Fibroblast of pulmonary artery (primary cell): ENCODE results near the gene ANTXR2.

Experiments used
- DNase-seq: peaks from one replicate; pipeline ENCODE4 v3.0.0-alpha.2; 2010; ENCODE audit warnings: low read depth
- H3K4me3 ChIP-seq: replicated peaks from 2 replicates; pipeline ENCODE4 v1.5.1; 2011; ENCODE audit warnings: low read depth, mild to moderate bottlenecking, control low read depth, low read length, moderate library complexity
- TF ChIP-seq, protein P1 (sequence below): IDR thresholded peaks from 2 replicates; pipeline ENCODE4 v1.5.1; 2011; ENCODE audit warnings: mild to moderate bottlenecking, control low read depth, low read length, inconsistent platforms; ENCODE audit errors: missing control alignments

The ANTXR2 gene

DNA sequence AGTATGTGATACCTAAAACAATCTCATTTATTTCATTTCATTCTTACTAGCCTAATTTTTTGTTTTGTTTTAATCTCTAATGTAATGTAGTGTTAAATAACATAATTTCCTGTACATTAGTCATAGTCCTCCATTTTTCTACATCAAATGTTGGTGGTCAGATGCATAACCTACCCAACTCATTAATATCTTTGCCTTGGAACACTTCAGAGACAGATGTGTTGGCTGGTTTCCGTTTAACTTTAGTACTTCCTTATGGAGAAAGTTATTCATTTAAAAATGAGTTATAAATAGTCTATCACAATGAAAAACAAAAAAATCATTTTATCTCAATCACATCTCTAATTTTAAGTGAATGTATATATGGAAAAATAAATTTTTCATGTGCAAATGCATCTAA, 190.2 kb downstream of the ANTXR2 start:
- DNase-seq: no peak
- TF ChIP-seq, protein P1, sequence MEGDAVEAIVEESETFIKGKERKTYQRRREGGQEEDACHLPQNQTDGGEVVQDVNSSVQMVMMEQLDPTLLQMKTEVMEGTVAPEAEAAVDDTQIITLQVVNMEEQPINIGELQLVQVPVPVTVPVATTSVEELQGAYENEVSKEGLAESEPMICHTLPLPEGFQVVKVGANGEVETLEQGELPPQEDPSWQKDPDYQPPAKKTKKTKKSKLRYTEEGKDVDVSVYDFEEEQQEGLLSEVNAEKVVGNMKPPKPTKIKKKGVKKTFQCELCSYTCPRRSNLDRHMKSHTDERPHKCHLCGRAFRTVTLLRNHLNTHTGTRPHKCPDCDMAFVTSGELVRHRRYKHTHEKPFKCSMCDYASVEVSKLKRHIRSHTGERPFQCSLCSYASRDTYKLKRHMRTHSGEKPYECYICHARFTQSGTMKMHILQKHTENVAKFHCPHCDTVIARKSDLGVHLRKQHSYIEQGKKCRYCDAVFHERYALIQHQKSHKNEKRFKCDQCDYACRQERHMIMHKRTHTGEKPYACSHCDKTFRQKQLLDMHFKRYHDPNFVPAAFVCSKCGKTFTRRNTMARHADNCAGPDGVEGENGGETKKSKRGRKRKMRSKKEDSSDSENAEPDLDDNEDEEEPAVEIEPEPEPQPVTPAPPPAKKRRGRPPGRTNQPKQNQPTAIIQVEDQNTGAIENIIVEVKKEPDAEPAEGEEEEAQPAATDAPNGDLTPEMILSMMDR: no peak
- no peak overlapping the region for H3K4me3 ChIP-seq

- TF ChIP-seq, protein P1: no peak
- no peak for DNase-seq
- H3K4me3 ChIP-seq: no peak overlapping the region
Measured at GRCh38 chr4:79881407-79881806, 191.6 kb downstream of the ANTXR2 start.

- DNase-seq: no peak
- TF ChIP-seq, protein P1: no peak
- H3K4me3 ChIP-seq: no peak overlapping the region
Measured at GRCh38 chr4:79877511-79877910, 195.5 kb downstream of the ANTXR2 start.

DNA sequence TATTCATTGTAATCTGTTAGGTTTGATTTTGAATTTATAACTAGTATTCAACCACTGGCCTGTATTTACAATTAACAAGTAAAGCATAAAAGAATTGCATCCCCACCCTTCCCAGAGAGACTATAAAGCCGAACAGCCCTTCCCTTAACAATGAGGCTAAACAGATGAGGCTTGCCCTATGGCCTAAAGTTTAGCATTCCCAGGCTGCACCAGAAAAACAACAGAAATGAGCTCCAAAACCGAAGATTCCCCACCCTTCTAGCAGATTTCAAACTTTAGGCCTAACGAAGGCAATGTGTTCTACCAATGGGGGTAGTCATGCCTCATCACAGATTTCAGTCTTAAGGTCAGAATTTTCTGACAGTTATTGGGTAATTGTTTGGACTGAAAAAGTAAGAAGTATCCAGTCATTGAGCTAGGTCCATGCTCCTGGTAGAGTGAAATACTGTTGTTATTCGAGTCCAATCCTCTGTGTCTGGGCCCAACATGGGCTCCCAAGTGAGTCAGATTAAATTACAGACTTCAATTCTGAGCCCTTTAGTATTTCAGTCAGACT, 197.6 kb downstream of the ANTXR2 start:
- DNase-seq: no peak
- TF ChIP-seq, protein P1: no peak
- no peak overlapping the region for H3K4me3 ChIP-seq

- no peak for DNase-seq
- TF ChIP-seq, protein P1: no peak
- no peak overlapping the region for H3K4me3 ChIP-seq
Measured at GRCh38 chr4:79874197-79874596, 198.8 kb downstream of the ANTXR2 start.

- DNase-seq: no peak
- TF ChIP-seq, protein P1: no peak
- no peak overlapping the region for H3K4me3 ChIP-seq
Measured at GRCh38 chr4:79872738-79873137, 200.3 kb downstream of the ANTXR2 start.

- no peak for DNase-seq
- no peak overlapping the region for H3K4me3 ChIP-seq
- TF ChIP-seq, protein P1: no peak
Measured at GRCh38 chr4:79871961-79872360, 201.1 kb downstream of the ANTXR2 start.
